Keratinocyte (primary cell): ENCODE data around the gene SLC6A3. TPM values are rescaled to one million over a fixed set of nuclear protein-coding genes. Genes with fewer than 3 reads are reported as not detected.

ENCODE experiments used
- DNase-seq: peaks from one replicate; pipeline ENCODE4 v3.0.0-alpha.2; 2011; ENCODE audit warnings: low read depth, missing footprints, low spot score
- FAIRE-seq: peaks from 2 replicates; lab custom pipeline; 2011; peaks lifted over from hg19 to GRCh38; lab: Jason Lieb, UNC
- H2AFZ ChIP-seq: 2 replicates; pipeline ENCODE4 v1.6.0; 2012; ENCODE audit warnings: low read length, control low read depth, inconsistent platforms; ENCODE audit not compliant: control insufficient read depth
- H3K27ac ChIP-seq: 2 replicates; pipeline ENCODE4 v1.5.1; 2011; ENCODE audit warnings: low read length; ENCODE audit not compliant: control insufficient read depth, insufficient read depth
- H3K27me3 ChIP-seq: 3 replicates; pipeline ENCODE4 v1.6.0; 2011; ENCODE audit warnings: low read length; ENCODE audit not compliant: control insufficient read depth, insufficient read depth; ENCODE audit errors: extremely low read depth
- H3K36me3 ChIP-seq, 2 experiments: 2 replicates in 1 of 2; 3 replicates in 1 of 2; pipeline ENCODE4 v1.5.1; 2011; ENCODE audit warnings: low read length in 2 of 2, mild to moderate bottlenecking in 1 of 2; ENCODE audit not compliant: control insufficient read depth in 2 of 2, insufficient read depth in 2 of 2; ENCODE audit errors: extremely low read depth in 1 of 2
- H3K4me1 ChIP-seq: 3 replicates; pipeline ENCODE4 v1.5.1; 2011; ENCODE audit warnings: low read length; ENCODE audit not compliant: control insufficient read depth, insufficient read depth; ENCODE audit errors: extremely low read depth
- H3K4me2 ChIP-seq: 3 replicates; pipeline ENCODE4 v1.6.0; 2011; ENCODE audit warnings: low read depth, low read length; ENCODE audit not compliant: control insufficient read depth, insufficient read depth; ENCODE audit errors: extremely low read depth
- H3K4me3 ChIP-seq, 3 experiments: fragments of 200-600 bp in 1 of 3; sonication (generic) in 1 of 3; 2 replicates in 2 of 3; 3 replicates in 1 of 3; pipeline ENCODE4 v1.5.1; 2011 to 2016; ENCODE audit warnings: low read length in 3 of 3, mild to moderate bottlenecking in 3 of 3, control low read depth in 2 of 3, inconsistent platforms in 1 of 3, low read depth in 1 of 3, mixed read lengths in 1 of 3, mixed run types in 1 of 3, moderate library complexity in 1 of 3; ENCODE audit not compliant: control insufficient read depth in 2 of 3, insufficient read depth in 2 of 3; ENCODE audit errors: extremely low read depth in 1 of 3
- H3K79me2 ChIP-seq: 2 replicates; pipeline ENCODE4 v1.6.0; 2012; ENCODE audit warnings: low read length; ENCODE audit not compliant: control insufficient read depth, insufficient read depth
- H3K9ac ChIP-seq: 3 replicates; pipeline ENCODE4 v1.6.0; 2011; ENCODE audit warnings: low read length; ENCODE audit not compliant: control insufficient read depth, insufficient read depth; ENCODE audit errors: extremely low read depth
- H3K9me1 ChIP-seq: 3 replicates; pipeline ENCODE4 v1.6.0; 2011; ENCODE audit warnings: low read length; ENCODE audit not compliant: control insufficient read depth, insufficient read depth; ENCODE audit errors: extremely low read depth
- H3K9me3 ChIP-seq: 2 replicates; pipeline ENCODE4 v1.5.1; 2012; ENCODE audit warnings: low read depth, low read length; ENCODE audit not compliant: control insufficient read depth
- H4K20me1 ChIP-seq: 3 replicates; pipeline ENCODE4 v1.6.0; 2011; ENCODE audit warnings: low read length; ENCODE audit not compliant: control insufficient read depth, insufficient read depth; ENCODE audit errors: extremely low read depth
- EZH2 ChIP-seq: IDR thresholded peaks from one replicate; pipeline ENCODE4 v1.6.1; 2012; ENCODE audit warnings: inconsistent platforms, mild to moderate bottlenecking, low read length, moderate library complexity
- dilution Hi-C: fragments of 300-500 bp; cut with MboI; formaldehyde crosslinking; loops from one replicate; pipeline ENCODE4 v1.7.0; 2020; ENCODE audit warnings: low sequenced_read_pairs; ENCODE audit not compliant: extremely low pct_ligation_motif_present
- polyA plus RNA-seq, 5 experiments: library from polyadenylated mRNA; depleted of rRNA in 3 of 5; stranded (reverse) in 3 of 5; stranded (forward) in 1 of 5; unstranded in 1 of 5; fragments of >200 nt; gene quantifications; 1 replicate in 1 of 5; 2 replicates in 3 of 5; 3 replicates in 1 of 5; pipeline versions ENCODE4 v1.2.1 to v1.2.3, GENCODE V29; 2011 to 2012; ENCODE audit warnings: missing spikeins in 2 of 5, low read depth in 1 of 5, low replicate concordance in 1 of 5
- TF ChIP-seq, protein P1 (sequence below), 3 experiments: IDR thresholded peaks in 1 of 3; conservative IDR thresholded peaks in 1 of 3; optimal IDR thresholded peaks in 1 of 3; 2 replicates in 2 of 3; 3 replicates in 1 of 3; pipeline versions ENCODE3 to v1.5.1; 2011; ENCODE audit warnings: low read length in 3 of 3, mild to moderate bottlenecking in 3 of 3, moderate library complexity in 2 of 3, control low read depth in 1 of 3, inconsistent platforms in 1 of 3; ENCODE audit not compliant: insufficient read depth in 2 of 3; ENCODE audit errors: extremely low read depth in 1 of 3

SLC6A3 gene
- polyA plus RNA-seq, 1 donor (not counting 4 experiments of a cell fraction or from before 2014, with no cell fraction given): 0.03 TPM

DNA sequence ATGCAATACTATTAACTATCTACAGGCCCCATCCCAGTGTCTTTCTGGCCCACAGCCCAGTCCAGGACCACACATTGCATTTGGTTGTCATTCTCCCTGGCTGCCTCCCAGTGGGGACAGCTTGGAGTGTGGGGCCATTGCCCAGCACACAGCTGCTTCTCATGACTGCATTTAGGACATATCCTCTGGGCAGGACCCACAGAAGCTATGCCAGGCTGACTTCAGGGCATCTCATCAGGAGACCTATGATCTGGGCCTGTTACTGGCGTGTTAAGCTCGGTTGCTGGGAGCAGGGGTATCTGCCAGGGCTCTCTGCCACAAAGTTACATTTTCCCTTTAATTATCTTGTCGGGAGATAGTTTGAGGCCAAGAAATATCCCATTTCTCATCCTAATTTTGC lies 68.3 kb downstream of the SLC6A3 start:
- FAIRE-seq (no peak), DNase-seq (no peak)
- dilution Hi-C loops: no loop called here
- TF ChIP-seq EZH2: no peak
- TF ChIP-seq, protein P1, sequence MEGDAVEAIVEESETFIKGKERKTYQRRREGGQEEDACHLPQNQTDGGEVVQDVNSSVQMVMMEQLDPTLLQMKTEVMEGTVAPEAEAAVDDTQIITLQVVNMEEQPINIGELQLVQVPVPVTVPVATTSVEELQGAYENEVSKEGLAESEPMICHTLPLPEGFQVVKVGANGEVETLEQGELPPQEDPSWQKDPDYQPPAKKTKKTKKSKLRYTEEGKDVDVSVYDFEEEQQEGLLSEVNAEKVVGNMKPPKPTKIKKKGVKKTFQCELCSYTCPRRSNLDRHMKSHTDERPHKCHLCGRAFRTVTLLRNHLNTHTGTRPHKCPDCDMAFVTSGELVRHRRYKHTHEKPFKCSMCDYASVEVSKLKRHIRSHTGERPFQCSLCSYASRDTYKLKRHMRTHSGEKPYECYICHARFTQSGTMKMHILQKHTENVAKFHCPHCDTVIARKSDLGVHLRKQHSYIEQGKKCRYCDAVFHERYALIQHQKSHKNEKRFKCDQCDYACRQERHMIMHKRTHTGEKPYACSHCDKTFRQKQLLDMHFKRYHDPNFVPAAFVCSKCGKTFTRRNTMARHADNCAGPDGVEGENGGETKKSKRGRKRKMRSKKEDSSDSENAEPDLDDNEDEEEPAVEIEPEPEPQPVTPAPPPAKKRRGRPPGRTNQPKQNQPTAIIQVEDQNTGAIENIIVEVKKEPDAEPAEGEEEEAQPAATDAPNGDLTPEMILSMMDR (optimal IDR thresholded peaks at IDR 0.05 in 1 of 3, IDR thresholded peaks at IDR 0.05 in 1 of 3, conservative IDR thresholded peaks at IDR 0.05 in 1 of 3; ENCODE audit: extremely low read depth in 1 of 3, insufficient read depth in 2 of 3, low read length in 3 of 3): no peak
- no peak overlapping the region for H3K4me2 ChIP-seq
- H3K79me2 ChIP-seq: no peaks in the 10 kb centered on the region
- no peaks in the 10 kb centered on the region for H3K36me3 ChIP-seq
- H3K9ac ChIP-seq: no peak overlapping the region
- H3K27ac ChIP-seq: no peak overlapping the region
- no peaks in the 10 kb centered on the region for H3K9me1 ChIP-seq
- no peak overlapping the region for H3K4me3 ChIP-seq
- H3K27me3 ChIP-seq: peaks cover 7% of the 10 kb centered on the region
- H2AFZ ChIP-seq: no peak overlapping the region
- no peaks in the 10 kb centered on the region for H3K4me1 ChIP-seq
- H4K20me1 ChIP-seq: no peaks in the 10 kb centered on the region
- H3K9me3 ChIP-seq: peaks cover 2% of the 10 kb centered on the region

GRCh38 chr5:1375871-1376810 lies 69.1 kb downstream of the SLC6A3 start:
- H3K36me3 ChIP-seq: no peaks in the 10 kb centered on the region
- no peaks in the 10 kb centered on the region for H3K79me2 ChIP-seq
- dilution Hi-C loops: no loop called here
- no peaks in the 10 kb centered on the region for H3K9me3 ChIP-seq
- FAIRE-seq: no peak
- H3K9me1 ChIP-seq: no peaks in the 10 kb centered on the region
- DNase-seq: no peak
- H3K4me2 ChIP-seq: no peak overlapping the region
- TF ChIP-seq EZH2: no peak
- TF ChIP-seq, protein P1 (optimal IDR thresholded peaks at IDR 0.05 in 1 of 3, IDR thresholded peaks at IDR 0.05 in 1 of 3, conservative IDR thresholded peaks at IDR 0.05 in 1 of 3; ENCODE audit: extremely low read depth in 1 of 3, insufficient read depth in 2 of 3, low read length in 3 of 3): no peak
- H2AFZ ChIP-seq: no peak overlapping the region
- no peaks in the 10 kb centered on the region for H4K20me1 ChIP-seq
- H3K27ac ChIP-seq: no peak overlapping the region
- no peak overlapping the region for H3K9ac ChIP-seq
- H3K27me3 ChIP-seq: peaks cover 7% of the 10 kb centered on the region
- no peaks in the 10 kb centered on the region for H3K4me1 ChIP-seq
- no peak overlapping the region for H3K4me3 ChIP-seq
